GM19463 (cell line): ENCODE measurements around the gene DBNL.

Experiments
- ATAC-seq: cut with Tn5 transposase; IDR thresholded peaks from one replicate; pipeline ENCODE4 v1.9.1; 2021; ENCODE audit warnings: mild to moderate bottlenecking, moderate library complexity; ENCODE audit not compliant: unreplicated experiment

Gene DBNL

DNA sequence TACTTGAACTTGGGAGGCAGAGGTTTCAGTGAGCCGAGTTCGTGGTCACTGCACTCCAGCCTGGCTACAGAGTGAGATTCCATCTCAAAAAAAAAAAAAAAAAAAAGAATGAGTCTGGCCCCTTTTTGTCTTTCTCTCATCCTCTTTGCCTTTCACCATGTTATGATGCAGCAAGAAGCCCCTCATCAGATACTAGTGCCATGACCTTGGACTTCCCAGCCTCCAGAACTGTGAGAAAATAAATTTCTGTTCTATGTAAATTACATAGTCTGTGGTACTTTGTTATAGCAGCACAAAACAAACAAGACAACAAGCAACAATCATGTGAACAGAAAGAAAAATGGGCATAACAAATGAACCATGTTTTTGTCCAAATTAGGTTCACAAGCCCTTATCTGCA, 2.3 kb upstream of the DBNL start:
- no peak for ATAC-seq

DNA sequence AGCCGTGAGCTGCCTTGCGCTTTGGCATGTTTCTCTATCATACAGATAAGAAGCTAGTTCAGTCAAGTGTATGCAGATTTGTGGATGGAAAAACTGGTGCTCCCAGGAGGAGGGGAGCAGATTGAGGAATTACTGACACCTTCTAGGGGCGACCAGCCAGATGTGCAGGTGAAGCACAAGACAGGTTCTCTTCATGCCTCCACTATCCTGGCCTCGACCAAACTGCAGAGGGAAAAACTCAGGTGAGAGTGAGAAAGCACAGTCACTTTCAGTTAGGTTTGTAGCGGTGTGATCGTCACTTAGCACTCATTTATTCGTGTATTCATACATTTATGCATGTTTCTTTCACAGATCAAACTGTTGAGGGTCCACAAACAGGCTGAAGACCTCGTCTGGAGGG, 600 bp upstream of the DBNL start:
- no peak for ATAC-seq

DNA sequence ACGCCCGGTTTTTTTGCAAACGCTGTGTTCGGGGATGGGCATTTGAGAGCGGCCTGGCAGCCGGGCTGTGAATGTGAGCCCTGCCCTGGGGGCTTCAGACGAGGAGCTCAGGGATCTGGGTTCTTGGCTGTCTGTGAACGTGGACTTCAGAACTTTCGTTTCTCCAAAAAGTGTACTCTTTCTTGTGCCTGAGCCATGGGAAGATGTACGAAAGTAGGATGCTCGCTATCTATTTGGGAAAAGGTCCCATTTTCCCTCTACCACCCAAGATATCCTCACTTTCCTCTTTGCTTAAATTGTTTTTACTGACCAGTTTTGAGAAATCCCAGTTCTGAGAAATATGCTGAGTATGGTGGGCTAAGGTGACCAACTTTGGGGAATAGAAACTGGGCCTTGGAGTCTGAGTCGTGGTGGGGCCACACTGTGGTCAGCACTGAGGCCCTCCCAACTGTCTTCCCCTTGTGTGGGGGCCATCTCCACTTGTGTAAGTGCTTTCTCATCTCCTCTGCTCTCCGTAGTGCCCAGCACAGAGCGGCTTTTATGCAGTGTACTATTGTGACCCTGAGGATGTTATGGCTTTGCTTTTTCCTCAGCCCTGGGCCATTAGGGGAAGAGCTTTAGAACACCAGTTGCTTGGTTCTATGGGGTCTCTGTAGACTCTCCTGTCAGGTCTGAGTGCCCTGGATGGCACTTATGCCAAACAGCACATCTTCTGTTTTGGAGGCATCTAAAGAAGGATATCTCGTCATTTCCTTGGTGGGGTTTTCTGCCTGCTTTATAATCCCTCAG, 918 bp downstream of the DBNL start:
- peak; percentile 1 for ATAC-seq

DNA sequence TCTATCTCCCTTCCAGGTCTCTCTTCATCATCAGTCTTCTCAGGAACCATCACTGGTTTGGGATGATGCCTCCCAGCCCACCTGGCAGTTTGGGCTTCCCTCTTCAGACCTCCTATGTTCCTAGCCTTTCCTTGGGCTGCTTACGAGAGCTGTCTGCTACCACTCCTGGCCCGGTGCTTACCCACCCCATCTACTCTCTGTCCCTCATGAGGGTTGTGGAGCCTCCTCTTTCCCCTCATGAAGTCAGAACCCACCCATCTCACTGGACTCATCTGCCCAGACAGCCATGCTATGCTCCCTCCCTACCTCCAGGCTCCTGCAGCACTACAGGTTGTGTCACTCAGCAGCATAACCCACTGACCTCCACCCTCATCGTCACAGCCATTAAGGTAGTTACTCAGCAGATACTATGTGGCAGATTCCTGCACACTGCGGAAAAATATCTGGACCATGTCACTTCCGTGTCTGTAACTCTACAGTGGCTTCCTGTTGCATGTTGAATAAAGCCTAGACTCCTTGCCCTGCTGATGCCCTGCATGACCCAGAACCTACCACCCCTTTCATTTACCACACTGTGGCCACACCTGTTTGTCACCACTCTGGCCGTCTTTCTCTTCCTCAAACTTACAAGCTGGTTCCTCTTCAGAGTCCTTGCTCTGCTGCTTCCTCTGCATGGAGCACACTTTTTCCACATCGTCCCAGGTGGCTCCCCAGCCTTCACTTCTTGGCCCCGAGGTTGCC, 2.0 kb downstream of the DBNL start:
- peak; percentile 57 for ATAC-seq

DNA sequence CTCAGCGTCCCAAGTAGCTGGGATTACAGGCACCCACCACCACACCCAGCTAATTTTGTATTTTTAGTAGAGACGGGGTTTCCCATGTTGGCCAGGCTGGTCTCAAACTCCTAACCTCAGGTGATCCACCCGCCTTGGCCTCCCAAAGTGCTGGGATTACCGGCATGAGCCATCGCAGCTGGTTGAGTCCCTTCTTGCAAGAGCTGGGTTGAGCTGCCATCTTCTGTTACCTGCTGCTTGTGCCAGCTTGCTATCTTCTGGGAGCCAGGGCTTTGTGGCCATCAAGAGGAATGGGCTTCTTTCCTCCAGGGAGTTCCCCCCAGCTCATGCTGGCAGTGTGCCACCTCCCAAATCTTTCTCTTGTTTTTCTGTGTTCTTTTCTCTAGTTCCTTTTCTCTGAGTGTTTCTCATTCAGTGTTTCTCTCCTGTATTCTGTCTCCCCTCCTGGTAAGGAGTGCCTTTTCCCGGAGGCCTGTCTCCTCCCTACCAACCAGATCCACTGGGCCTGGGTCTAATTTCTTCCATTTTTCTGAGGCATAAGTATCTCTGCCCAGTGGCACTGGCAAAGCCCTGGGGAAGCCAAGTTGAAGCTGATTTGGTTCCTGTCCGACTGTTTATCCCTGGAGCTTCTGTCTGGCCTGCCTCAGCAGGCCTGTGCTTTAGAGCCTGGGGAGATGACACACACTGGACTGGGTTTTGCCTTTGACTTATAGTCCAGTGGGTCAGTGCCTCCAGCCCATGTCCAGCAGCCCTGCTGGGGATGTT, 3.7 kb downstream of the DBNL start:
- no peak for ATAC-seq

DNA sequence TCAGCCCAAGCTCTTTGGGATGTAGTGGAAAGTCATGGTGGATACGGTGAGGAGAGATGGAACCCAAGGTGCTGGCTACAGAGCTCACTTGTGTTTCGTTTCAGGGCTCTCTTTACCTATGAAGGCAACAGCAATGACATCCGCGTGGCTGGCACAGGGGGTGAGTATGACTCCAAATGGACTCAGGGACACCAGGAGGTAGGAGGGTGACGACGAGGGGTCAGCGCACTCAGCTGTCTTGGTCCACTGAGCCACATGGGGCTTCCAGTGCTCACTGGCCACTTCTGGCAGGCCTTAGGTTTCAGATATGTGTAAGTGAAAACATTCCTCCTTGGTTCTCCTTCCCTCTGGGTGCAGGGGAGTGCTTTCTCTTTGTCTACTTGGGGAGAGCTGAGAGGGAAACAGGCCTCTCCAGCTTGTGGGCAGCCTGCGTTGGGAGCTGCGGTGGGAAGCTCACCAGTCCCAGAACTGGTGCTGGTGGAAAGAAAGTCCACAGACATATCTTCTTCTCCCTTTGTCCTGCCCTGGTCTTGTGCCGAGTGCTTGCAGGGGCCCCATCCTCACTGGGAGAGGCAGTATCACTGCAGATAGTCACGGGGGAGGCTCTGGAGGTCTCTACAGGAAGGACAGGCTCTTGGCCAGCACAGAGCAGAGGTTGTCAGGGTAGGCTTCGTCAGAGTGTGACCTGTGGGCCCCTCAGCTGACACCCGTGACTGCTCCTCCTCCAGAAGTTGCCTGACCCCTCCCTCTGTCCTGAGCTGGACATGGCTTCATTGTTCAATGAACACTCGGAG, 5.8 kb downstream of the DBNL start:
- no peak for ATAC-seq

DNA sequence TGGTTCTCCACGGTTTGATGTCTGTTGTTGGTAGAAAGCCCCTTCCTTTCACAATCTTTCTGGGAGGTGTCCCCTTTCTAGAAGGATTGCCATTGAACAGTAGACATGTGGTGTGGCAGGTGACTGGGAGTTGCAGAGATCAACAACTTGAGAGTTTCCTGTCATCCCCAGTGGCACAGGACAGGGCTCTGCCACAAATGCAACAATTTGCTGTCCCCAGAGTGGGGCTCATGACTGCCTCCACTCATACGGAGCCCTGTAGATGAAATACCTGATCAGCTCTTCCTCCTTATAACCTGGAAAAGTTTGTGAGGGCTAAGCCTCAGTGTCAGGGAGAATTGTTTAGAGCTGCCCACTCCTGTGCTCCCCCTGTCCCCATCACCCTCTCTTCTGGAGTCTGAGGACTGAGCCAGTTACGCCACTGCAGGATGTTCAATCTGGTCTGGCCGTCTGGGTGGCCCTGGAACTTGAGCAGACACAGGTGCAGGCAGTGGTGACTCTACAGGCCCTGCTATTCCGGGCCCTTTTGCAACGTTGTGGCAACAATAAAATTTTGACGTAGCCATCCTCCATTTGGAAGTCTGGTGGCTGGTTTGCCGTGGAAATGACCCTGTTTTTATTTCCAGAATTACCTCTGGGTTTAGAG, 6.5 kb downstream of the DBNL start:
- ATAC-seq = no peak

DNA sequence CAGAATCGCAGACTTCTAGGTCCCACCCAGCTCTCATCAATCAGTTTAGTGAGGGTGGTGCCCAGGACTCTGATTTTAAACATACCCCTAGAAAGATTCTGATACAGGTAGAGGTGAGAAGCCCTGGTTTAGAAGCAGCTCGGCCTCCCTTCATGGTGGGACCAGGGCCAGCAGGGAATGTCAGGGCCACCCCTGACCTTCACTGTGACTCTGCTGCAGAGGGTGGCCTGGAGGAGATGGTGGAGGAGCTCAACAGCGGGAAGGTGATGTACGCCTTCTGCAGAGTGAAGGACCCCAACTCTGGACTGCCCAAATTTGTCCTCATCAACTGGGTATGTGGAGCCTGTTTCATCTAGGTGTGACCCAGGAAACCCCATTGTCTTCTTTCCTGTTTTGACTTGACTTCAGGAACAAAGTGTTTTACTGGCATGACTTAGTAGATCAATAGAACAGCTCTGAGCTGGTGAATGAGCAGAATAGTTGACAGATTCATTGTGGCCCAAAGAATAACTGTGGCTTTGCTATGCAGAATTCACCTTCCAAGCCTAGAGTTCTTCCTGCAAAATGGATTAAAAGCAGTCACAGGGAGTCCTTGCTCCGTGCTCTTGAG, 7.2 kb downstream of the DBNL start:
- ATAC-seq = no peak

DNA sequence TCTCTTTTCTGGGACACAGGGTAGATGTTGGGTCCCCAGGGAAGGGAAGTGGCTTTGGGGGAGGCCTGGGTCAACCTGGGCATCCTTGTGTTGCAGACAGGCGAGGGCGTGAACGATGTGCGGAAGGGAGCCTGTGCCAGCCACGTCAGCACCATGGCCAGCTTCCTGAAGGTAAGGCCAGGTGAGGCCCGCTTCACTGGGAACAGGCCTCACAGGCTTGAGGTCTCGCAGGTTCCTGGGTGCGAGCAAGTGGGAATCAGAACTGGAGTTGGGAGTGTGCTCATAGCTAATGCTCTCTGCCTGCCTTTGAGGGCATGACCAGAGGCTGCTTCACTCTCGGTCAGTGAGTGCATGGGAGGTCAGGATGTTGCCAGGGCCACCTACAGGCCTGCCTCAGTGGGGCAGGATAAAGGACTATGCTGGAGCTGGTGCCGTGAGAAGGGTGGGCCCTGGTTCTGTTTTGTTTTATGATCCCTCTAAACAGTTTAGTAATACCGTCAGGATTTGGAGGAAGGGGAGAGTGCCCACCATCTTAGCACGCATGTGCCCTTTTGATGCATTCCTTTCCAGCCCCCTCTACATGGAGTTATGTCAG, 8.4 kb downstream of the DBNL start:
- ATAC-seq = no peak

DNA sequence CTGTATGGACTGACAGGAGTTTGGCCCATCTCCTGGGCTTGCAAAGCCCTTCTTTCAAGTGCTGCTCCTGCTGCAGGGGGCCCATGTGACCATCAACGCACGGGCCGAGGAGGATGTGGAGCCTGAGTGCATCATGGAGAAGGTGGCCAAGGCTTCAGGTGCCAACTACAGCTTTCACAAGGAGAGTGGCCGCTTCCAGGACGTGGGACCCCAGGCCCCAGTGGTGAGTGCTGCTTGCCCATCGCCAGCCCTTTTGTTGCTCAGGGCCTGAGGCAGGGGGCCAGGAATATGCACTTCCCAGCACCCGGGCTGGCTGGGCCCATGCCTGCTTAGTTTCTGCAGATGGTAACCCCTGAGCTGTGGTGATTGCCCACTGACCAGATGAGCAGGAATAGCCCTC, 12.2 kb downstream of the DBNL start:
- ATAC-seq = no peak

DNA sequence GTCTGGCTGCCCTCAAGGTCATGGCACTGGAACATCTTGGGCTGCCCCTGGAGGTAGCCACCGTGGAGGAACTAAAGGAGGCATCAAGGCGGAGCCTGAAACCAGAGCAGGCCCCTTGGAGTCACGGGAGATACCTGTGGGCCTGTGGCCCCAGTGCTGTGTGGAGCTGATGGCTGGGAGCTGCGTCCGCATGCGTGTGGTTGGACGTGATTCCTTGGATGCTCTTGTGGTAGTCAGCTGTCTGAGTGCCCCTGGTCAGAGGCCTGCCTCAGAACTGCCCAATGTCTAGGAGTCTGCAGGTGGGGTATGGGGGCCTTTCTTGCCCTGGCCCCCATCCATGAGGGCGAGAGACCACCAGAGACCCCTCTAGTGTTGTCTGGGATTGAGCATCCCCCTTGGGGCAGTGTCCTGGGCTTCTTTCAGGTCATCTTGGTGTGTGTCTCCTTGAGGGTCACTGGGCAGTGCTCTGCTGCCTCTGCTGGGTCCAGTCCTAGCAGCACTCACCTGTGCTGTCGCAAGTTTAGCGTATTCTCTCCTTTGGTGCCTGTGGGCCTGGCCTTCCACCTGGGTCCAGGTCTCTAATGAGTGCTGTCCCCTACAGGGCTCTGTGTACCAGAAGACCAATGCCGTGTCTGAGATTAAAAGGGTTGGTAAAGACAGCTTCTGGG, 12.8 kb downstream of the DBNL start:
- ATAC-seq = no peak

DNA sequence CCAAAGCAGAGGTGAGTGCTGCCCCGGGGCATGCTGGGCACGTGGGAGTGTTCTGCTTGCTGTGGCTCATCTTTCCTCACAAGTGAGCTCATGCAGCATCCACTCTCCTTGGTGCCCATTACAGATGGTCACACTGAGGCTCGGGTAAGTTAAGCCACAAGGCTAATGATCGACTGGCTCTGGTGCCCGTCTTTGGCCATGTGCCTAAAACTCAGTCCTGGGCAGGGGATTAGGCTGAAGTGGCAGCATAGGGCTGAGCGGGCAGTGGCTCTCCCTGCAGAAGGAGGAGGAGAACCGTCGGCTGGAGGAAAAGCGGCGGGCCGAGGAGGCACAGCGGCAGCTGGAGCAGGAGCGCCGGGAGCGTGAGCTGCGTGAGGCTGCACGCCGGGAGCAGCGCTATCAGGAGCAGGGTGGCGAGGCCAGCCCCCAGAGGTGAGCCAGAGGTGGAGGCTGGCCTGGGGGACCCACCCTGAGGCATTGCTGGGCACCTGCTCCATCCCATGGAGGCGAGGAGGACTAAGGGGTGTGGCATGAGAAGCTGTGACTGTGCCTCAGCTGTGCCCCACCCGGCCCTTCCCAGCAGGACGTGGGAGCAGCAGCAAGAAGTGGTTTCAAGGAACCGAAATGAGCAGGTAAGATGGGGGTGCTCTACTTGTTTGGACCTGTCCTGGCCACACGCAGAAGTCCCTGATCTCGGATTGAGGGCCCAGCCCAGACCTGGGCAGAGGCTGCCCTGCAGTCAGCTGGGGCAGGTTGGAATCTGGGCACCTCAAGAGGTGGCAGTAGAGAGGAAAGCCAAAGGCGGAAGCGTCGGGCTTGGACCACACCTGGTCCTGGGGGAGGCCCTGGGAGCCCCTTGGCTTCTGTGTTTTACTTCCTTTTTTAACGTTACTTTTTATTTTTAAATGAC, 13.6 kb downstream of the DBNL start:
- ATAC-seq = no peak

DNA sequence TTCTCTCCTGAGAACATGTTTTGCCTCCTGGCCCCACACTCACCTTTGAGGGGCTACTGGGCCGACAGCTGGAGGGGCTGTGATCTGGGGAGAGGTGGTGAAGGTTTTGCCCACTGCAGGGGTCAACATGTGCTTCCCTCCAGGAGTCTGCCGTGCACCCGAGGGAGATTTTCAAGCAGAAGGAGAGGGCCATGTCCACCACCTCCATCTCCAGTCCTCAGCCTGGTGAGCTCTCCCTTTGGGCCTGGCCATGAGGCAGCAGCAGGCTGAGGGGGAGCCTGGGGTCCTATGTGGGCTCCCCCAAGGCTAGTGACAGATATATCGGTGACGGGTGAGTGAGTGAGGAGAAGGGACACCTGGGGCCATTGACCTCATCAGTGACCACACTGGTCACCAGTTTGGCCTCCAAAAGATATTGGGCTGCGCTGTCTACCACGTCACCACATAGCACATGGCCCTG, 14.3 kb downstream of the DBNL start:
- ATAC-seq = no peak

DNA sequence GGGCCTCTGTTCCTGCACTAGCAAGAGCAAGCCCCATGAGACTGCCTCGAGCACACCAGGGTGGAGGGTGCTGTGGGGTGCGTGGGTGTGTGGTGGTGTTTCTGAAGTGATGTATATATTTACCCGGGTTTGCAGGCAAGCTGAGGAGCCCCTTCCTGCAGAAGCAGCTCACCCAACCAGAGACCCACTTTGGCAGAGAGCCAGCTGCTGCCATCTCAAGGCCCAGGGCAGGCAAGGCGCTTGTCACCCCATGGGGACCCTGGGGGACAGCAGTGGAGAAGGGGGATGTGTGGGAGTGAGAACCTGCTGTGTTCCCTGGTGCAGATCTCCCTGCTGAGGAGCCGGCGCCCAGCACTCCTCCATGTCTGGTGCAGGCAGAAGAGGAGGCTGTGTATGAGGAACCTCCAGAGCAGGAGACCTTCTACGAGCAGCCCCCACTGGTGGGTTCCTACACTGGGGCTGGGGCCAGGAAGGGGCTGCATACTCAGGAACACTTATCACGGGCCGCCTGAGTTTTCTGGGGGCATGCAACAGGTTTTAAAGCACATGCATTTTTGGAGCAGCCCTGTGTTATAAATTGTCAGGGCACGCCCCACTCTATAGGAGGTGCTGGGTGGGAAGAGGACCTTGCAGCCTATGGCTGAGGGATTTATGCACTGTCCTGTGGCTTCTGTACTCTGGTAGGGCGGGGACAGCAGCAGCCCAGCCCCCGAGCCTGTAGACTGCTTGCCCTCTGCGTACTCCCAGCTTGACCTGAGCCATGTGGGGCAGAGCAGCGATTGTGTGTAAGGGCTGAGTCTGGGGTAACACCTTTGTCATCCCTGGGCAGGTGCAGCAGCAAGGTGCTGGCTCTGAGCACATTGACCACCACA, 15.0 kb downstream of the DBNL start:
- ATAC-seq = peak; percentile 58

DNA sequence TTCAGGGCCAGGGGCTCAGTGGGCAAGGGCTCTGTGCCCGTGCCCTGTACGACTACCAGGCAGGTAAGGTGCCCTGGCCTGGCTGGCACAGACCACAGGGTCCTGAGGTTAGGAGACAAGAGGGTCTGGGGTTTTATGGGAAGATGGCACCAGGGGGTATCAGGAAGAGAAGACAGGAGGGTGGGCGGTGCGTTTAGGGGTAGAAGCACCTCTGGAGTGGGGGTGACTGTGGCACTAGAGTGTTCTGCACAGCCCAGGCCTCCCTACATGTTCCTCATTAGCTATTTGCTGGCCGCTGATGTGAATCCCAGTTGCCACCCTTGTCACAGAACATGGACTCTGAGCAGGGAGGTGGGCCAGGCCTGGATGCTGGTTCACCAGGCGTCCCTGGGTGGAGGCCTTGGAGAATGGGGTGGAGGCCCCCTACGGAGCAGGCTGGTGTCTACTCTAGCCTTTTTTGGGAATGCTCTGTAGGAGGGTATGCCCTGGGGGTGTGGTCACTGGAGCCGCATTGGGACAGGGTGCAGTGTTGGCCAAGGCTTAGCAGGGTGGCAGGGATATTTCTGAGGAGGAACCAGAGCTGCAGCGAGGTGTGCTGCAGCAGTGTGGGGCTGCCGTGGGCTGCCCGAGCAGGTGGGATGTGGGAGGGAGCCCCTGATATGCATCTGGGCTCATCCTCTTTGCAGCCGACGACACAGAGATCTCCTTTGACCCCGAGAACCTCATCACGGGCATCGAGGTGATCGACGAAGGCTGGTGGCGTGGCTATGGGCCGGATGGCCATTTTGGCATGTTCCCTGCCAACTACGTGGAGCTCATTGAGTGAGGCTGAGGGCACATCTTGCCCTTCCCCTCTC, 15.8 kb downstream of the DBNL start:
- no peak for ATAC-seq
